IPS-NIHi7 (cell line): ENCODE measurements around the gene CD83.

ENCODE experiments used
- DNase-seq: peaks from one replicate; pipeline ENCODE4 v3.0.0; 2012; ENCODE audit warnings: mixed read lengths; ENCODE audit errors: extremely low spot score

The CD83 gene

GRCh38 chr6:14091339-14091978 is 26.1 kb upstream of the CD83 start:
- DNase-seq, result no peak

GRCh38 chr6:14092316-14092715 is 25.3 kb upstream of the CD83 start:
- no peak for DNase-seq

- DNase-seq, result no peak
These were observed 24.5 kb upstream of the CD83 start for GRCh38 chr6:14092838-14093789.

GRCh38 chr6:14094721-14095120 is 22.9 kb upstream of the CD83 start:
- no peak for DNase-seq

GRCh38 chr6:14095437-14095836 is 22.1 kb upstream of the CD83 start:
- DNase-seq, result no peak

GRCh38 chr6:14100138-14100537 is 17.4 kb upstream of the CD83 start:
- DNase-seq, result no peak

- no peak for DNase-seq
These were observed 16.6 kb upstream of the CD83 start for GRCh38 chr6:14100966-14101365.

- DNase-seq, result no peak
These were observed 15.2 kb upstream of the CD83 start for GRCh38 chr6:14102383-14102782.

GRCh38 chr6:14105547-14105946 is 12.0 kb upstream of the CD83 start:
- DNase-seq, result no peak

GRCh38 chr6:14107000-14107399 is 10.6 kb upstream of the CD83 start:
- no peak for DNase-seq

- DNase-seq, result no peak
These were observed 9.7 kb upstream of the CD83 start for GRCh38 chr6:14107711-14108494.

GRCh38 chr6:14108571-14109410 is 8.8 kb upstream of the CD83 start:
- DNase-seq, result no peak

- DNase-seq, result no peak
These were observed 8.2 kb upstream of the CD83 start for GRCh38 chr6:14109411-14109826.

GRCh38 chr6:14110001-14110818 is 7.4 kb upstream of the CD83 start:
- DNase-seq, result no peak

GRCh38 chr6:14113976-14114375 is 3.6 kb upstream of the CD83 start:
- DNase-seq, result no peak

- DNase-seq, result no peak
These were observed 493 bp downstream of the CD83 start for GRCh38 chr6:14118091-14118439.

GRCh38 chr6:14118446-14118845 is 874 bp downstream of the CD83 start:
- no peak for DNase-seq

GRCh38 chr6:14119784-14120183 is 2.2 kb downstream of the CD83 start:
- no peak for DNase-seq

- DNase-seq, result no peak
These were observed 3.0 kb downstream of the CD83 start for GRCh38 chr6:14120546-14120945.

GRCh38 chr6:14121936-14122344 is 4.4 kb downstream of the CD83 start:
- no peak for DNase-seq
